Stimulated activated CD4-positive, alpha-beta T cell treated with anti-CD3 and anti-CD28 coated beads, TNF-alpha, amount 100 ng/mL, for 4 hours (primary cell): ENCODE measurements around the gene STAB1.
A peak's percentile ranks its signal among the peaks of the same experiment; 100 is the strongest.
"Not testable (repeated sequence)": the region's sequence is repeated elsewhere in the genome, so short reads cannot be mapped to it uniquely, and the experiment has no call there.

Experiments
- DNase-seq, 3 experiments: peaks; one replicate each; pipeline ENCODE4 v3.0.0-alpha.2; 2020; ENCODE audit warnings: low read depth in 3 of 3

The STAB1 gene

DNA sequence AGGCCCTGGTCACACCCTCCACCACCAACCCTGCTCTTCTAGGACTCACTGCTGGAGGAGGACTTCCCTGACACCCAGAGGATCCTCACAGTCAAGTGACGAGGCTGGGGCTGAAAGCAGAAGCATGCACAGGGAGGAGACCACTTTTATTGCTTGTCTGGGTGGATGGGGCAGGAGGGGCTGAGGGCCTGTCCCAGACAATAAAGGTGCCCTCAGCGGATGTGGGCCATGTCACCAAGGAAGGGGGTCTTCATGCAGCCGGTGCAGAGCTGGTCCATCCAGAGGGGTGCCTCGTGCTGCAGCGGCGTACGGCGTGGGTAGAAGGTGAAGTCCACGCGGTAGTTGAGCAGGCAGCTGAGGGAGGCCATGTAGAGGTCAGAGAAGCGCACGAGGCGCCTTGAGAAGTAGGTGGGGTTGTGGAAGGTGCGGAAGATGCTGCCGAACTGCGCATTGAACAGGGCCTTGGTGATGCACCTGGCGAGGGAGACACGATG lies 29.2 kb downstream of the STAB1 start:
- DNase-seq = no peak

DNA sequence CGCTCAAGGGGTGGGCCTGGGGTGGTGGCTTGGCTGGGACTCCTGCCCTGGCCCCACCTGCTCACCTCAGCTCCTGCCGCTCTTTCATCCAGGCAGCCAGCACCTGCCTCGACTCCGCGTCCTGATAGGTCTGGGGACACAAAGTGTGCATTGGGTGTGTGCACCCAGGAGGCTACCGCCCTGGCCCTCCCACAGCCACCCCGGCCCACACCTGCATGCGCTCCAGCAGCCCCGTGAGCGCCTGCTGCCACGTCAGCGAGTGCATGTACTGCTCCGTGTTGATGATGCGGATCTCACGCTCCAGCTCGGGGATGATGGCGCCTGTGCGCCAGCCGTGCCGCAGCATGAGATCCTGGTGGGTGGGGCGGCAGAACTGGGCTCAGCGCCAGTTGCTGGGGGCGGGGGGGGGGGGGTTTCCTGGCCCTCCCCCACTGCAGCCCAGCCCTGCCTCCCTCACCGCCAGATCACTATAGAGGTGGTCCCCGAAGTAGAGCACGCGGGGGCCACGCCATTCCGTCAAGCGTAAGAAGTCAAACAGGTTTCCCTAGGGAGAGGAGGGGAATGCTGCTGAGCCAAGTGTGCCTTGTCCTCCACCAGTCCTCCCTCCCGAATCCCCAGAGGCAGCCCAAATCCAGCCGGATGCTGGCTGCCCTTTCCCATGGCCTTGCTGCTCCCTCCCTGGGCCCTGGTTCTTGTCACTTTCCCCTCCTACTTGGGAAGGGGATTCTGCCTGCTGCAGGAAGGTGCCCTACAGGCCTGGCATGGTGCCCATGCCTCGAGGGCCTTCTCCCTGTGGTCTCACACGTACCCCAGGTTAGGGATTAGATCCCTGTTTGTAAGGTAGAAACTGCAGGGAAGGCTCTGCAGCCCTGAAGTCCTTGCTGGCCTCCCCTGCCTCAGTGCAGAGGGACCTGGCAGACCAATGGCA lies 29.9 kb downstream of the STAB1 start:
- no peak for DNase-seq

DNA sequence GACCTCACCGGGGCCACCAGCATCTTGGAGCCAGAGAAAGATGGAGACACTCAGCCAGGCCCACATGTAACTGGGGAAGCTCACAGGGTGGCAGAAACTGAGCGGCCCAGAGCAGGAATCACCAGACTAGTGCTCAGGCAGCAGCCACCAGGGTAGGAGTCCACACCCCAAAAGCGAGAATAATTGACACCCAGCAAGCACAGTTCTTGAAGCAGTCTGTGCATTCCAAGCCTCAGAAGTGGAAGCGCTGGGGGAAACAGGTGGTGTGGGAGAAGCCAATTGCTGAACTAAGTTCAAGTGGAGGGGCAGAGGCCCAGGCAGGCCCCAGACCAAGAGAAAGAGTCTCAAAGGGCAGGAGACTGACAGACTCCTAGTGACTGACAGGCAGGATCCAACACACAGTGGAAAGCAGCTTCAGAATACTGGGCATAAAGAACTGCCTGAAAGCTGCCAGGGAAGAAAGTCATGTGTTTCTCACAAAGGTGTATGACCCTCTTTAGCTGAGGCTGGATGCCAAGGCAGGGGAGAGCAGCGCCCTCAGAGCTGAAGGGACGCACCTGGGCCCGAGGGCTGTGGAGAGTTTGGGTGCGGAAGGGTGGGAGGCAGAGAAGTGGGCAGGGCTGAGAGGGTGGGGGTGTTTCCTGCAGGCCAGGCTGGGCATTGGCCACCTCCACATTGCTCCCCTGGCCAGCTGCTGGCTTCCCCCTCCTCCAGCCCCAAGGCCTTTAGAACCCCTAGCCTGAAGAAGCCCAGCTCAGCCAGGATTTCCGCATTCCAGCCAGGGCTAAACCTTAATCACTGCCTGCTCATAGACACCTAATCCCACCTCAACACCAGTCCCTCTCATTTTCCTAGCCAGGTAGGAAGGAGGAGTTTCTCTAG lies 30.8 kb downstream of the STAB1 start:
- no peak for DNase-seq

GRCh38 chr3:52526671-52527038 lies 31.5 kb downstream of the STAB1 start:
- DNase-seq = not testable (repeated sequence)

DNA sequence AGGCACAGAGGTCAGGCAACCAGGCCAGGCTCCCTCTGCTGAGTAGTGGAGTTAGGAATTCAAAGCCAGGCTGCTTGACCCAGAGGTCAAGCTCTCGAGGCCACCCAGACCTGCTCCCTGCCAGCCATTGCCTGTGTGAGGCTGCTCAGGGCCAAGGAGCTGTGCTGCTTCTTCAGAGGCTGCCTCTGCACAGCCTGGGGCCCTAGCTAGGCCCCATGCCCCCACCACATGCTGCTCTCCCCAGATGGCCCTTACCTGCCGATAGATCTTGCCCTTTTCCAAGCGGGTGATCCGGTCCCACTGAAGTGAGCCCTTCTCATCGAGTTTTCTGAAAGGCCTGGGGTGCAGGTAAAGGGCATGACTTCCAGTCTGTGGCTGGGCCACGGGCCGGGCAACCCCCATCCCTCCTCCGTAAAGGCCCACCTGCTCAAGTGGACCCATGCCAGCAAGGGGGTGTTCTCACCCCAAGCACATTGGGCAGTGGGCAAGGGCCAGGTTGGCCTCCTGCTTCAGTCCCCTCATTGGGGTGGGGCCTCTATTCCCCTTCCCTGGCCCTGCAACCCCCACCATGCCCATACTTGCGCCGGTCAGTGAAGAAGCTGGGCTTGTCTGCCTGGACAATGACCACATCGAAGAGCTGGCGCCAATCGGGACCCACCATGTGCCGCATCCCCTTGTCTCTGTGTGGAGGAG lies 32.0 kb downstream of the STAB1 start:
- DNase-seq = no peak

DNA sequence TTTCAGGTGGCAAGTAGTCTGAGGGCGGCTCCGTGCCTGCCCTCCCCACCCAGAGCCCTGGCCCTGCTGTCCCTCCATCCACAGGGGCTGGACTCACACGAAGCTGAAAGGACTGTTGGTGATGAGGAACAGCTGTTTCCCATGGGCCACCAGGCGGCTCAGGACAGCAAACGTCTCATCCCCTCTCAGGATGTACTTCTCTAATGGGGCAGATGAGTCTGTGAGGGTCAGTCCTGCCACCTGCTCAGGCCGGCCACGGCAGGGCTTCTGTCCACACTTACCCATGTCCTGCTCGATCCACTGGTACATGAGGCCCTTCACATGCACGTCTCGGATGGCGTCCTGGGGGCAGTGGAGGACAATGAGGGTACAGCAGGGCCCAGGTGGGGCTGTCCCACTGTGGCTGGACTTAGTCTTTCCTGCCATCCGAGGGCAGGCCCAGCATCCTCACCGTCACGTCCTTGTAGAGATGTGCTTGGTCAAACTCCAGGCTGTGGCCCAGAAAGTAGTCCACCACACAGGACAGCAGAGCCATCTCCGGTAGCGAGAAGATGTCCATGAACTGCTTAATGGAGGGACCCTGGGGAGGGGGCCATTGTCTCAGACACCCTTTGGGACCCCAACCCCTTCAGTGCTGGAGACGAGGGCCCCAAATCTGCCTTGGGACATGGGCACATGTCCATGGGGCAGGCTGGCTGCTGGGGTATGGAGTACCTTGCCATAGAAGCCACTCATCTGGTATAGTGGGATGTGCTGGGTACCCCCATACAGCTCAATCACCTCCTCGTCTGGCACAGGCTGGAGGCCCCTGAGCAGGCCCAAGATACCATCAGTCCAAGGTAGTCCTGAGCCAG lies 32.8 kb downstream of the STAB1 start:
- no peak for DNase-seq

GRCh38 chr3:52528586-52529375 lies 33.6 kb downstream of the STAB1 start:
- no peak for DNase-seq

DNA sequence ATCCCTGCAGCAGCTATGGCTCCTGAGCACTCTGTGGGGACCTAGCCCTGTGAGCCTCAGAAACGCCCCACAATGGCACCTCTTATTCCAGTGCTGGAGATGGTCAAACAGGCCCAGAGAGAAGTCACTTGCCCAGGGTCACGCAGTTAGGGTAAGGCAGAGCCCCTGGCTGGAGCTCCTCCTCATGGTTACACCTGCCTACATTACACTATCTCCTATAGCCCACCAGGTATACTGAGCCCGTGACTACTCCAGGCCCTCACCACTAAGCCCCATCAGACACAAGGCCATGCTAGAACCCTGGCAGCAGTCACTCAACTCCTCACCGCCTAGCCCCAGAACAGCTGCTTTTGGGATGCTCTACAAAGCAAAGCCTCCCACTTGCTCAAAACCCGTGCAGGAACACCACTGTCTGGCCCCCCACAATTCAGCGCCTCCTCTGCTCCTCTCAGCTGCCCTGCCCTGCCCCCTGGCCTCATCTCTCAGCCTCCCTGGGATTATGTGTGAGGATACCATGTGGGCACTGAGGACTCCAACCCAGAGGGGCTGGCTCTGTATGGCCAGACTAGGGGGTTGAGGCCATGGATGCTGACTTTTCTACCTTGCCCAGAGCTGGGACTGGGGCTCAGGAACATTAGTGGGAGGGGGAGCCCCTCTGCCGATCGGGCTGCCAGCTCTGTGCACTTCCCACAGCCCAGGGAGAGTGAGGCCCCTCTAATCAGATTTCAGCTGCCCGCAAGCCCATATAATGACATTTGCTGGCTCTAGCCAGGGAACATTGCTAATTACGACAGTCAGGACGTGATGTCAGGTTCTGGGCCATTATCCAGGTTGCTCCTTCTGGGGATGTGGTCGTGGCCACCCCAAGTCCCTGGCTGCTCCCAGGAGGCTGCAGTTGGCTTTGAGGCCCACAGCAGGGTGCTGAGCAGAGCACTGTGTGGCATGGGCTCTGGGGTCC lies 34.5 kb downstream of the STAB1 start:
- DNase-seq = no peak

- DNase-seq = no peak
These were observed 36.0 kb downstream of the STAB1 start for GRCh38 chr3:52530918-52531826.

GRCh38 chr3:52531860-52532516 lies 36.9 kb downstream of the STAB1 start:
- no peak for DNase-seq

DNA sequence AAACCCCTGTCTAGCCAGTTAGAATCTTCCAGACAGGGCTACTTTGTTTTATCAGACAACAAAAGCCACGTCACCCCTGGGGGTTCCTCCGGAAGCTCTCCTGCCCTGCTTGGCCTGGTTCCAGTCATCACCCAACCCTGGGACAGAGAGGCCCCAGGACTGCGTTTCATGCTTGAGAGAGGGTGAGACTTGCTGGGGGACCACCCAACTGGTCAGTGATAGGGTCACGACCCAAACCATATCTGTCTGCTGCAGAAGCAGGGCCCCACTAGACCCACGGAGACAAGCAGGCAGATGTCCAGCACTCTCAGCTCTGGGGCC lies 37.3 kb downstream of the STAB1 start:
- DNase-seq = no peak

DNA sequence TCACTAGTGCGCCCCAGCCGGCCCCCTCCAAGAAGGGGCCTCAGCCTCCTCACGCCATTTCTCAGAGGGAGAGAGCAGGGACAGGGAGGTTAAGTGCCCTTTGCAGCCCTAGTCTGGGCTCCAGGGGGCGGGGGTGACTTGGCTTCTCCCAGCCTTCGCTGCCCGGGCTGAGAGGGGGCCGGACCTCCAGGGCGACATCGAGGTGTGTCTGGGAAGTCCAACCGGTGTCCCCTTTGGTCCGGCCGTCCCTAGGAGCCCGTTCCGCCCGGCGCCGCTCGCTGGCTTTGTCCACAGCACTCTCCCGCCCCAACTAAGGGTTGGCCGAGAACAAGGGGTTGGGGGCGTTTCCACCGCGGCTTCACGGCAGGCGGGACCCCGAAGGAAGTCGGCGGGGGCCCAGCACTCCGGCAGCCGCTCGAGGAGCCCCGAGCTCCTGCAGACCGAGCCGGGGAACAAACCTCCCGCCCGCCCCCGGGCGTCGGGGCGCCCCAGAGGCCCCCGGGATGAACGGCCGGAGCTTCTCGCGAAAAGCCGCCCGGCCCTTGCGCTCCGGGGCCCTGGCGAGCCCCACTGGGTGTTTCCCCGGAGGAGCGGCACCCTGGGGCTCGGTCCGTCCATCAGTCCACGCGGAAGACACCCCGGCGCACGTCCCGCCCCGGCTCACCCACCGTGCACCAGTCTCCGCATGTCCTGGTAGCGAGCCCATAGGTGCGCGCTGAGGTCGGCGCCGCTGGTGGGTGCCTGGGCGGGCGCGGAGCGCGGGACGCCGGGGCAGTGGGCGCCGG lies 37.9 kb downstream of the STAB1 start:
- peak in 1 of 3 experiments; percentile 24 for DNase-seq

DNA sequence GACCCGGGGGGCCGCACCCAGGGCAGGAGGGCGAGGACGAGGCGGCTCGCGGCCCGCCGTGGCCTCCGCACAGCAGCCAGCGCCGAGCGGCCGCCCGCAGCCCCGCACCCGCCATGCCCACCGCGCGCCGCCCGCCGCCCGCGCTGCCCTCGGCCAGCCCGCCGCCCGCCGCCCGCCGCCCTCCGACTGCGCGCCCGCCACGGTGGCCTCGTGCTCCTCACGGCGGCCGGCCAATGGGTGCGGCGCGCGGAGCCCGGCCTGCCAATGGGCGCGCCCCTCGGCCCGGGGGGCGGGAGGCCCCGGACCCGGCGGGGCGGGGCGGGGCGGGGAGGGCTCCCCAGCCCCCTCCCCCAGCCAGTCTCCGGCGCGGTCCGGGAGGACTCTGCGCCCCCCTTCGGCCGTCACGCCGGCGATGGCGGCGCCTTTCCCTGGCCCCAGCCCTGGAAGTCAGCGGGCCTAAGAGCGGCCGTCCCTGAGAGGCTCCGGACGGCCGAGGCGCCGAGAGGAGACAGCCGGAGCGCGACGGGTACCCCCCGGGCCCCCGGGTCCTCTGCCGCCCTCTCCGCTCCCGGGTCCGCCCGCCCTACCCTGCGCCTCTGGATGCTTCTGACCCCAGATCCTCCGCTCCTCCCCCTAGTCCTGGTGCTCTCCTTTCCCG lies 38.6 kb downstream of the STAB1 start, which contains the start of gene NT5DC2:
TSS of gene NT5DC2 (minus strand) at position 235 of the 658 bp plus-strand sequence. CDS start at position 115, 120 bp downstream.
- DNase-seq = peak; percentile 12 to 51 (median 39)

- DNase-seq = no peak
These were observed 39.4 kb downstream of the STAB1 start for GRCh38 chr3:52534281-52535183.
